Erythroblast (primary cell): ENCODE data around the gene UBE2B.
"Not testable (repeated sequence)": the region's sequence is repeated elsewhere in the genome, so short reads cannot be mapped to it uniquely, and the experiment has no call there.

Experiments
- GATA1 ChIP-seq: IDR thresholded peaks from 2 replicates; pipeline ENCODE4 v1.6.1; 2011; ENCODE audit warnings: low read depth, mild to moderate bottlenecking, control low read depth, low read length, moderate library complexity
- POLR2A ChIP-seq: IDR thresholded peaks from 2 replicates; pipeline ENCODE4 v1.6.1; 2011; ENCODE audit warnings: mild to moderate bottlenecking, low read length

- not testable (repeated sequence) for TF ChIP-seq POLR2A, GATA1
Observed at GRCh38 chr5:134373633-134374032, 2.3 kb downstream of the UBE2B start.
